Activated CD4-positive, alpha-beta T cell treated with anti-CD3 and anti-CD28 coated beads, Interleukin-2, amount 50 U/mL, for 4 hours (primary cell): Measurements from ENCODE around the gene OPCML.
A peak's percentile ranks its signal among the peaks of the same experiment; 100 is the strongest.

Experiments
- DNase-seq, 2 experiments: peaks; one replicate each; pipeline ENCODE4 v3.0.0-alpha.2; 2020

OPCML gene

DNA sequence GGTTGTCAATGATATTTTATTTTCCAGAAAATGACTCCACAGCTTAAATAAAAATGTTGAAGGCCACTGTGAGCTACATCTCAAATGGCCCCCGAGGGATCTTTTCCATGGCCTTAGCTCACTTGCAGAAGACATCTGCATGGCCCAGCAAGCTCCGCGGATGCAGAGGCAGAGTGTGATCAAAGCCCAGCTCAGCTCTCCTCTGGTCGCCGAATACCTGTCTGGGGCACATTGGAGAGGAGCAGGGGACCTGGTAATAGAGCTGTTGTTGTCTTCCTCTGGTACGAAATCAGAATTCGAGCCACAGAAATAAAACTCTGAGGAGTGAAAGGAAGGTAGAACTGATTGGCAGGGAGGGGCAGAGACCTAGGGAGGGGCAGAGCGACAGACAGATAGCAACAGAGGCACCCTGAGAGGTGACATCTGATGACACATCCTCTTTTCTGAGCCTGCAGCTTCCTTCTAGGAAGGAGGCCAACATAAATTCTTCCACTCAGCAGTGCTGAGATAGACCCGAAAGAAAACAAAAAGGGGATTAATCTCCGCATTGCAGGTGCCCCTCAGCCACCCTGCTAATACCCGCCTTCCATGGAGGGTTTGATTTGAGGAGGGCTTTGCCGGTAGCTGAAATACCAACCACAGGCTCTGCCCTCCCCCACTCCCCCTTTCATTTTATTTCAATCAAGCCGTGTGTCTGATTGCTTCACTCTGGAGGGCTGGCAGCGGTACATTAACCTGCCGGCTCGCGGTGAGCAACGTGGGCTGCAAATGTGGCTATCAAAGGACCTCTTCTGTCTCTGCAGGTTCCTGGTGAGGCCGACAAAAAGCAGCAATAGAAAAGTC, 759.4 kb downstream of the OPCML start:
- no peak for DNase-seq

DNA sequence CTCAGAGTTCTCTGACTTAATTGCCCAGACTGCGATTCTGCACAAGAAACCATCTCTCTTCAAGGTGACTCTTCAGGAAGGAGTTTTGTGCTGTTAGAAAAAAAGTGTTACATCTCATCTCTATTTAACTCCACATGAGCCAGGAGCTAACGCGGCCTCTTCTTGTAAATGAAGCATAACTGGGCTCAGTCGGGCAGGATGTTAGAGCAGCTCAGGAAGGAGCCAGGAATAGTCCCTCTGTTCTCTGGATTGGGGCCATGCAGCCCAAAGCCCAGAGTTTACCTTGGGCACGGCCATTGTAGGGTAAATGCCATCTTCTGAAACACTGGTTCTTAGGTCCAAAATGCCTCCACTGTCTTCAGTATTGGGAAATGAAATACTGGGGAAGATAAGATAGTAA, 760.6 kb downstream of the OPCML start:
- no peak for DNase-seq

GRCh38 chr11:132770829-132771530, 761.3 kb downstream of the OPCML start:
- DNase-seq: no peak

DNA sequence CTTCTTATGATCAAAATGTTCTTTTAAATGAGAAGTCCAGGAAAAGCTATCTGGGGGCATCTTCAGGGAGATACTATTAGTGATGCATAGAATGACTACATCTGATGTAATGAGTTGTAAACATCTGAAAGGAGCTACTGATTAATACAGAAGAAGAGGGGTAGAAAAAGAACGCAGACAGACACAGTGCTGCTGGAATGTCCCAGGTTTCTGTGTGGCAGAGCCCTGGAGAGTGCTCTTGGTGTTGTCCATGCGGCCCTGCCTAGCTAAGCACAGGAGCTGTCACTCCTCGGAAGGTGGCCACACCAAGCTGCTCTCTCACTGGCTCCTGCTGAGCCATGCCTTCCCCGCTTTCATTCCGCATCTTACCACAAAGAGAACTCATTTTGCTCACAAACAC, 768.8 kb downstream of the OPCML start:
- DNase-seq: no peak

DNA sequence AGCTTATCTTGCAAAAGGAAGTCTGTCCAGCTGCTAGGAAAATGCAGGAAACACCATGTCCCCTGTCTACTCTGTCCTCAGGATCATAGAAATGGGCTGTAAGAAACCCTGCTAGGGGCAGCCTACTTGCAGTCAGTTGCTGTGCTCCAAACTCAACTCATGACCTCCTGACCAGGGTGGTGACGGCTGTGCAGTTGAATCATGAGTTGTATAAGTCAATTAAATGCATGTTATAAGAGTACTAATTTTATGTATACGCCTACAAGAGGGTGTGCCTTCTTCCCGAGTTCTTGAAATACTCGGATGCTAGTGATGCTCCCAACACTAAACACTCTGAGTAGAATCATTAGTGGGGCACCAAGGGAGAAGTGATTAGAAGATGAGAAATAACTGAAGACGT, 776.4 kb downstream of the OPCML start:
- no peak for DNase-seq

- no peak for DNase-seq
Observed at GRCh38 chr11:132751516-132752250, 780.6 kb downstream of the OPCML start.

- DNase-seq: no peak
Observed at GRCh38 chr11:132746305-132746704, 786.0 kb downstream of the OPCML start.

DNA sequence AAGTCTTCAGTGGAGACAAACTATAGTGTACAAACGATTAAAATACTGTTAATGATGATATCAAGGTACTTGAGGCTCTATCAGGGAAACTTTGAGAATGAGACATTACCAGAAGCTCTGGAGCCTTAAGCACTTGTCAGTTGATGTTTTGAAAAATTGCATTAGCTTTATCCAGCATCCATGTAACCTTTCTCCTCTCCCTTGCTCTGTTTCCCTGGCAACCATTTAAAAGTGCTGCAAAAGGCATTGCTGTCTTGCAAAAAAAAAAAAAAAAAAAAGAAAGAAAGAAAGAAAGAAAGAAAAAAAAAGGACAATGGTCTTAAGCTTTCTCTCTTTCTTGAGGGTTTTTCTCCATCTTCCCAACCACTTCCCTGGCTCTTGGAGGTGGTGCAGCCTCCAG, 787.0 kb downstream of the OPCML start:
- no peak for DNase-seq

DNA sequence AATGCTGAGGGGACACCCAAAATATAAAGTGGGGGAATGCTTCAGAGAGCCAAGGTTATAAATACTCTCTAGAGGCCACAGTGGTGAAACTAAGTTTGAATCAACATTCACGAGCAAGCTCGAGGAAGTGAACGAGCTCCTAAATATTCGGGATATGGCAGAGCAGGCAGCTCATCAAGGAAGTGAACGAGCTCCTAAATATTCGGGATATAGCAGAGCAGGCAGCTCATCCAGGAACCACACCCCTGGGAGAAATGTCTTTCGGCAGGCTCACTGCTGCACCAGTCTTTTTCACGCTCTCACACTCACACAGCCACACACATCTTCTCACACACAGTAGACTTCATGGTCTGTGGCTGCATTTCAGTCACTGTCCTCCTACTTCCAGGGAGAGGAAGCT, 787.5 kb downstream of the OPCML start:
- DNase-seq: no peak

DNA sequence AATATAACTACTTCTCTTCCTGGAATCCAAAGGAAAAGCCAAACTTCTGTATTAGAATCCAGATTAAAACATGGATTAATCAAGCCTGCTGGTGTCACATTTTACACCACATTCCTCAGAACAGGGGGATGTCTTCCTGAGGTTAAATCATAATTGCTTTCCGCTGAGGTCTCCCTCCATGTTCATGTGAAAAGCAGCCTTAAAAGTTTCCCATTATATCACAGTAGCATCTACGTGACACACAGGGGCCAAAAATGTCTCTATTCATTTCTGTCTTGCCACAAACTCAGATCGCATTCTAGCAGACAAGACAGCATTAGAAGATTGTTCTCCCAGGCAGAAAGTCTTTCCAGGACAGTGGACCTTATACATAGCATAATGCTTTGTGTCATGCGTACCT, 788.7 kb downstream of the OPCML start:
- no peak for DNase-seq

DNA sequence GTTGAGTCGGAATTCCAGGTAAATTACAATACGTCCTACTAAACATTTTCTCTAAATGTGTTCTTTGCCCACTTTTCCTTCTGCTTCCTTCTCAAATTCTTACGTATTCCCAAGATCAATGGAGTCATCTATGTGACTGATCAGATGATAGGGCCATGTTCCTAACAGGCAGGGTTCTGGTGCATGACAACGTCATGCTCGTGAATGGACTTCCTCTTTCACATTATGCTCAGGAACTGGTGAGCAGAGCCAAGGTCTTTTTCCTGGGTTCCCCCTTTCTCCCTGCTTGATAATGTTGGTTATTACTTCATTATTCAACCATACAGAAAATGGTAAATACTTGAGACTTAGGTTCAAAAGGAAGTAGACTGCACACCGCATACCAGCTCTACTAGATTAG, 789.4 kb downstream of the OPCML start:
- no peak for DNase-seq

GRCh38 chr11:132734217-132734616, 798.1 kb downstream of the OPCML start:
- DNase-seq: no peak

DNA sequence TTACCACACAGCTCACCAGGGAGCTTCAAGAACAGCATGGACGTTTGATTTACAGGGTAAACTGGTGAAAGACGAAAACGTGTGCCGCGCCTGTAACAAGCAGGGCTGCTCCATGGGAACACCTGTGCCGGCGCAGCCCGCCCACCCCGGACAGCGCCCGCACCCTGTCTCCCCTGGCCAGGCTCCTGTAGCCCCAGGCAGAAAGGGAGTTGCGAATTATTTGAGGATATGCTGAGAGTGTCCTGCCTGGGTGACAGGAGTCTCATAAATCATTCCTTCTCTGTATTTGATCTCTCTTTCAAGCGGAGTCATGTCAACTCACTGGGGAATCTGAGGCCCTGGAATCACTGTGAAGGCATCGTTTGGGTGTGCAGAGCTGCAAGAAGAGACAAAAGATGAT, 804.3 kb downstream of the OPCML start:
- DNase-seq: no peak

- no peak for DNase-seq
Observed at GRCh38 chr11:132721526-132721925, 810.8 kb downstream of the OPCML start.

GRCh38 chr11:132719684-132720083, 812.6 kb downstream of the OPCML start:
- no peak for DNase-seq

DNA sequence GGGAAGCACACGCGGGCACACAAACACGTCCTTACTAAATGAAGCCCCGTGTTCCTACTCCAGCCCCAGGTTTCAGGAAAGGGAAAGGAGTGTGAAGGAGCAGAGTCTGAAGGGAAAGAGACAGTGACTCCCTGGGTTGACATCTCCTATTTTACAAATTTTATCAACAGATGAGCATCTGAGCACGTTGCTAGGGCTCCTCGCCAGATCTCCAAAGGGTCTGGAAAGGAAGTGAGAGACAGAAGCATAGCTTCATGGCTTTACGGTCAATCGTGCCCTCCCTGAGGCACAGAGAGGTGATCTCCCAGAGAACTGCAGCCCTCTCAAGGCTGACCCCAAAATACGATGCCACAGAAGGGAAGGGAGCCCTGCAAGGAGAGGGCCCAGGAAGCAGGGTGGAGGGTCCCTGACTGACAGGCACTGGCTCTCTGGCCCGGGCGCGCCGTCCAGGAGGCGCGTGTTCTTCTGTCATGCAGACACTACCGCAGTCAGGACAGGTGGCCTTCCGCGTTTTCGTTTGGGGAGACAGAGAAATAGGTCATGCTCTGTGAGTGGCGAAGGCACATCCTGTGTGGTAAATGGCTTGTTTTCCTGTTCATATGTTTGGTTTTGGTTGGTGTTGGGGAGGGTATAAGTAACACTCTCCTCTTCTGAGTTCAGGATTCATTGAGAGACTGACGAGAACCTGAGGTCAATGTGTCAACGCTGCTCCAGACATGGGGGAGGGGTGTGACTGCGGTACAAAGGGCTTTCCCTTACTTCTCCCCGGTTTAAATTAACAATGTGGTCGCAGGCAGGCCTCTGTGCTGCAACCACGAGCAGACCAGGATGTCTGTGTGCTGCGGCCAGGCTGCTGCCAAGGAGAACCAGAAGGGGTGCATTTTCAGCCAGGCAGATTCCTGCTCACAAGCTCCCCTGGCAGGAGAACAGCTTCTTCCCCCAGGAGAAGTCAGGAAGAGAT, 813.3 kb downstream of the OPCML start:
- peak; percentile 11 to 19 for DNase-seq

- DNase-seq: no peak
Observed at GRCh38 chr11:132717824-132718223, 814.5 kb downstream of the OPCML start.

DNA sequence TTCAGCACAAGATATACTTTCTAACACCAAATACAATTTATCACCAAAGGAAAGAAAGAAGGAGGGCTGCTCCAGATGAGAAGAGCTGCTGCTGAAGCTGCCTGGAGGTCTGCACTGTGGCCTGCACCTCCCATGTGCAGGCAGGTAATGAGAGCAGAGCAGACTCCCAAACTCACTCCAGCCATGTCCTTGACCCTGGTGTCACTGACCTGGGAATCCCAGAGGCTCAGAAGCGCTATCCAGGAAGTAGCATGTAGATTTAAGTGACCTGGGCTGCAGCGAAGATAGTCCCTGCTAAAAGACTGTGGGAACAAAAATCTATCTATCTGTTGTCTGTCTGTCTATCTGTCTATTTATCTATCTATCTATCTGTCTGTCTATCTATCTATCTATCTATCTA, 816.3 kb downstream of the OPCML start:
- no peak for DNase-seq

DNA sequence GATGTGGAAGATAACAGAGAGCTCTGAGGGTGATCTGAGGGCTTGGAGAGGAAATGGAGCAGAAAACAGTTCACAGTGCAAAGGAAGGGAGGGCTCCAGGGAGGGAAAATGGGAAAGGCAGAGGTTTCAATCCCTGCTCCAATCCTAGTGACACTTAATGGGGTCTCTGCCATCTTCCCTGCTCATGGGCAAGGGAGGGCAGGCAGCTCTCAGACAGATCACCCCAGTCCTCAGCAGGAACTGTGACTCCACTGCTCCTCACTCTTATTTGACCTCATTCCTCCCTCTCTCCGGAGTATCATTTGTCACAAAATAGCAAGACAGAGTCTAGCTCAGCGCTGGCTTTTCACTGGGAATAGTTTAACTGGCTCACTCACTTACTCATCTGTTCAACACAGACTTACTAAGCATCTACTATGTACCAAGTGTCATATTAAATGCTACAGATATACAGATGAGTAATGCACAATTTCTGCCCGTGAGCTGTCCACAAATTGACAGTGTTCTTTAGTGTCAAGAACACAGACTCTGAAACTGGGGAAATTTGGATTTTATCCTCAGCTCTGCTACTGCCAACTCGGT, 817.4 kb downstream of the OPCML start:
- no peak for DNase-seq

DNA sequence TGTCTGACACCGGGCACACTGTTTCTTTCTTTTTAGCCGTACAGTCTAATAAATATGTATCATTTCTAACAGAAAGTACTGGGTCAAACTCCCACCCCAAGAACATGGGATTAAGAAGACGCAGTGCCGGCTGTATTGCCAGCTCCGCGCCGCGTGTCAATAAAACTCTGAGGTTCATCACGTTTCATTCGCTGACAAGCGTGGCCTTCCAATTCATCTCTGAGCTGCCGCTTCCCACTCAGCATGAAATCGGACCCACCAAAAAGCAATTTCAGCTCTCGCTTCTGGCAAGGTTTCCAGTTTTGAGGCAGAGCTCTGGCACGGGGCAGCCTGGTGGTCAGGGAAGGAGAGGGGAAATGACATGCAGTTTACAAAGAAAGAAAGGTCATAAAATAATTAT, 819.8 kb downstream of the OPCML start:
- no peak for DNase-seq

- no peak for DNase-seq
Observed at GRCh38 chr11:132704781-132705375, 827.4 kb downstream of the OPCML start.

GRCh38 chr11:132692891-132693290, 839.4 kb downstream of the OPCML start:
- no peak for DNase-seq
